Brain microvascular endothelial cell (primary cell): ENCODE results near the gene FBXW11.

ENCODE experiments used
- DNase-seq: peaks from one replicate; pipeline ENCODE4 v3.0.0-alpha.2; 2020
- H3K27ac ChIP-seq: fragments of 250-450 bp; sonication (Bioruptor Pico); 2 replicates; pipeline ENCODE4 v1.5.1; 2020; ENCODE audit warnings: mild to moderate bottlenecking, moderate library complexity
- H3K27me3 ChIP-seq: fragments of 250-450 bp; sonication (Bioruptor Pico); replicated peaks from 2 replicates; pipeline ENCODE4 v1.5.1; 2020; ENCODE audit warnings: mild to moderate bottlenecking
- H3K36me3 ChIP-seq: fragments of 250-450 bp; sonication (Bioruptor Pico); replicated peaks from 2 replicates; pipeline ENCODE4 v1.5.1; 2020; ENCODE audit warnings: mild to moderate bottlenecking
- H3K4me3 ChIP-seq: 2 replicates; pipeline ENCODE4 v1.5.1; 2011; ENCODE audit warnings: low read depth, mild to moderate bottlenecking, control low read depth, low read length, moderate library complexity
- CTCF ChIP-seq: IDR thresholded peaks from 2 replicates; pipeline ENCODE4 v1.5.1; 2011; ENCODE audit warnings: low read depth, mild to moderate bottlenecking, moderate library complexity, low read length, control low read depth, inconsistent platforms; ENCODE audit errors: missing control alignments
- in situ Hi-C: cut with HindIII; loops from 2 replicates; pipeline ENCODE4 v1.10.0; 2017; ENCODE audit warnings: low sequenced_read_pairs, low pct_ligation_motif_present

FBXW11 gene

GRCh38 chr5:171823269-171823668 is 183.2 kb downstream of the FBXW11 start:
- no peaks in the 10 kb centered on the region for H3K36me3 ChIP-seq
- in situ Hi-C loops: no loop called here

DNA sequence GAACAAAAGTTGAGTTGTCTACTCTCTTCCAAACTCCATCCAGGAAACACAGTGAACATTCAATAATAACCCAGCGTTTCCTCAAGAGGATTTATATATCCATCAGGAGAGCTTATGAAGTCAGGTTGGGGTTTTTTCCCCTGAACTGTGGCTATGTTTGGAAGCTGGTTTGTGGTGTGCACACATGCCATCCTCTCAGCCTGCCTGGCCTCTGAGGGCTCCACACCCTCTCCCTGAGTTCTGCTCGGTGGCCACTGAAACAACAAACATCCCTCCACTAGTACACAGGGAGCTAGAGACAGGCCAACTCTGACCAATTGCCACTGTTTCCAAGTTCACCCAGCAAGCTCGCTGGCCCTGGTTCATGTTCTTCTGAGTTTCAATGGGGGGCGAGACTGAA is 185.2 kb downstream of the FBXW11 start:
- Histone ChIP-seq H3K36me3 (no peaks in the 10 kb centered on the region), H3K4me3 (no peak overlapping the region), H3K27me3 (no peaks in the 10 kb centered on the region), H3K27ac (no peak overlapping the region)
- DNase-seq: no peak
- in situ Hi-C loops: no loop called here
- no peak for TF ChIP-seq CTCF

More at GRCh38 chr5:171823269-171823668, 183.2 kb downstream of the FBXW11 start:
- Histone ChIP-seq H3K4me3 (no peak overlapping the region), H3K27ac (no peak overlapping the region), H3K27me3 (no peaks in the 10 kb centered on the region)
- no peak for DNase-seq
- TF ChIP-seq CTCF: no peak

DNA sequence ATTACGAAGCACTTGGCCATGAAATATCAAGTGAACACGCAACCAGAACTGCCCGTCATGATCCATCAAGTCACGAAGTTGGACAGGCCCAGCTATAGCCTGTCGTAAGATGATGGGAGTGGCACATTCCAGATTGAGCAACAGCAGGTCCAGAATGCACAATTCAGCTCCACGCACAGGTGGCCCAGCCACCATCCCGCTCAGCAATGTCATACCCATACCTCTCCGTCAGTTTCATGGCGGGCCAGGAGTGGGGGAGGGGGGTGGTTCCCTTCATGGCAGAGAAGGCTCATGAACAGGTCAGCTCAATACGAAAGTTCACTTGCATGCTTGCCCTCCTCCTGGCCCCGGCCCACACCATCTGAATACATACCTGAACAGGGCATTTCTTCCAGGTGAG is 185.9 kb downstream of the FBXW11 start:
- no peaks in the 10 kb centered on the region for H3K36me3 ChIP-seq

GRCh38 chr5:171816666-171817065 is 189.8 kb downstream of the FBXW11 start:
- H3K27ac ChIP-seq: no peak overlapping the region
- in situ Hi-C loops: no loop called here
- no peaks in the 10 kb centered on the region for H3K27me3 ChIP-seq
- no peaks in the 10 kb centered on the region for H3K36me3 ChIP-seq
- no peak for TF ChIP-seq CTCF
- DNase-seq: no peak
- no peak overlapping the region for H3K4me3 ChIP-seq

More for the DNA sequence above, 185.9 kb downstream of the FBXW11 start:
- no peak for TF ChIP-seq CTCF
- in situ Hi-C loops: no loop called here
- H3K27ac ChIP-seq: no peak overlapping the region
- H3K27me3 ChIP-seq: no peaks in the 10 kb centered on the region
- no peak for DNase-seq
- H3K4me3 ChIP-seq: no peak overlapping the region

GRCh38 chr5:171813813-171814490 is 192.5 kb downstream of the FBXW11 start:
- no peak for DNase-seq
- no peak for TF ChIP-seq CTCF
- H3K27ac ChIP-seq: no peak overlapping the region
- in situ Hi-C loops: no loop called here
- H3K4me3 ChIP-seq: no peak overlapping the region
- no peaks in the 10 kb centered on the region for H3K36me3 ChIP-seq
- H3K27me3 ChIP-seq: no peaks in the 10 kb centered on the region

DNA sequence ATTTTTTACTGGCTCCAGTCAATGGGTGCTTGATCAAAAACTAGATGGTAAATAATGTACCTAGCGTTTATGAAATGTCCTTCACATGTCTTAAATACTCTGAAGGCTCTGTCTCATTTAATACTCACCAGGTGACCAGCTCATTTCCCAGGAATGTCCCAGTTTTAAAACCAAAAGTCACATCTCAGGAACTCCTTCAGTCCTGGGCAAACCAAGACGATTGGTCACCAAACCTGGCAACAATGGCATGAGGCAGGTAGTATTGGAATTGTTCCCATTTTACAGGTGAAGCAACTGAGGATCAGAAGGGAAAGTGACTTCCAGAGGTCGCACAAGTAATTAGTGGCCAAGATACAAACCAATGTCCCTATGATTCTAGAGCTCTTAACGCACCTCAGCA is 193.2 kb downstream of the FBXW11 start:
- TF ChIP-seq CTCF: no peak
- H3K36me3 ChIP-seq: no peaks in the 10 kb centered on the region
- no peak overlapping the region for H3K27ac ChIP-seq
- in situ Hi-C loops: no loop called here
- no peaks in the 10 kb centered on the region for H3K27me3 ChIP-seq
- no peak overlapping the region for H3K4me3 ChIP-seq
- no peak for DNase-seq
